HepG2 (cell line): ENCODE data around the gene TRAK1. TPM values are rescaled to one million over a fixed set of nuclear protein-coding genes. Genes with fewer than 3 reads are reported as not detected.

Experiments
- BCL6 ChIP-seq: IDR thresholded peaks from 2 replicates; pipeline ENCODE4 v1.6.1; 2016; ENCODE audit warnings: missing genetic modification reagents, missing compliant biosample characterization
- ERF ChIP-seq: IDR thresholded peaks from 2 replicates; pipeline ENCODE4 v1.6.1; 2018; ENCODE audit warnings: missing biosample characterization, missing genetic modification reagents
- HMG20A ChIP-seq: IDR thresholded peaks from 2 replicates; pipeline ENCODE4 v1.6.1; 2016; ENCODE audit warnings: borderline replicate concordance
- HMG20B ChIP-seq: conservative IDR thresholded peaks from 2 replicates; pipeline ENCODE4 v1.6.1; 2016; ENCODE audit warnings: missing genetic modification reagents, missing compliant biosample characterization
- HNF1B ChIP-seq: sonication (generic); formaldehyde crosslinking; IDR thresholded peaks from 2 replicates; pipeline ENCODE4 v1.5.1; 2020; ENCODE audit warnings: mild to moderate bottlenecking, moderate library complexity, missing genetic modification reagents
- KLF13 ChIP-seq: sonication (generic); formaldehyde crosslinking; IDR thresholded peaks from 2 replicates; pipeline ENCODE4 v1.4.0; 2020; ENCODE audit warnings: mild to moderate bottlenecking, missing genetic modification reagents
- PLSCR1 ChIP-seq: sonication (generic); formaldehyde crosslinking; IDR thresholded peaks from 2 replicates; pipeline ENCODE4 v1.5.0; 2020; ENCODE audit warnings: missing genetic modification reagents, mild to moderate bottlenecking, borderline replicate concordance
- YY1 ChIP-seq: IDR thresholded peaks from 2 replicates; pipeline ENCODE4 v1.6.1; 2011; ENCODE audit warnings: low read length, low read depth, moderate library complexity, mild to moderate bottlenecking; ENCODE audit not compliant: insufficient read depth, insufficient replicate concordance
- ZBTB10 ChIP-seq: sonication (generic); formaldehyde crosslinking; IDR thresholded peaks from 2 replicates; pipeline ENCODE4 v1.4.0; 2020; ENCODE audit warnings: missing genetic modification reagents, borderline replicate concordance
- ZFP62 ChIP-seq: sonication (generic); formaldehyde crosslinking; IDR thresholded peaks from 2 replicates; pipeline ENCODE4 v1.4.0; 2020; ENCODE audit warnings: missing genetic modification reagents
- ZFX ChIP-seq: sonication (generic); formaldehyde crosslinking; IDR thresholded peaks from 2 replicates; pipeline ENCODE4 v1.4.0; 2020; ENCODE audit warnings: mild to moderate bottlenecking, low read depth, missing genetic modification reagents, moderate library complexity
- ZNF232 ChIP-seq: sonication (generic); formaldehyde crosslinking; IDR thresholded peaks from 2 replicates; pipeline ENCODE4 v1.4.0; 2020; ENCODE audit warnings: missing genetic modification reagents, borderline replicate concordance
- ZNF275 ChIP-seq: sonication (generic); formaldehyde crosslinking; IDR thresholded peaks from 2 replicates; pipeline ENCODE4 v1.8.0; 2022; ENCODE audit warnings: missing genetic modification reagents, mild to moderate bottlenecking, inconsistent platforms, borderline replicate concordance
- ZNF367 ChIP-seq: sonication (generic); formaldehyde crosslinking; IDR thresholded peaks from 2 replicates; pipeline ENCODE4 v1.4.0; 2020; ENCODE audit warnings: missing genetic modification reagents, borderline replicate concordance
- ZNF430 ChIP-seq: sonication (generic); formaldehyde crosslinking; IDR thresholded peaks from 2 replicates; pipeline ENCODE4 v1.9.0; 2021; ENCODE audit warnings: mild to moderate bottlenecking, missing genetic modification reagents
- ZNF550 ChIP-seq: sonication (generic); formaldehyde crosslinking; IDR thresholded peaks from 2 replicates; pipeline ENCODE4 v1.4.0; 2020; ENCODE audit warnings: mild to moderate bottlenecking, missing genetic modification reagents, borderline replicate concordance
- polyA plus RNA-seq, 8 experiments: library from polyadenylated mRNA; depleted of rRNA in 3 of 8; stranded (reverse) in 7 of 8; unstranded in 1 of 8; fragments of >200 nt; fragmentation: Illumina TruSeq in 4 of 8; extraction: Trizol in 4 of 8; gene quantifications; 2 replicates each; pipeline versions ENCODE4 v1.2.1 to v1.2.3, GENCODE V29; 2011 to 2016; ENCODE audit warnings: low read depth in 4 of 8, missing spikeins in 1 of 8, mixed read lengths in 1 of 8; ENCODE audit not compliant: insufficient read depth in 1 of 8
- total RNA-seq, 5 experiments: library from RNA; depleted of rRNA; stranded (reverse); fragments of >200 nt; fragmentation: Illumina TruSeq; extraction: Trizol; gene quantifications; 2 replicates each; pipeline ENCODE4 v1.2.3, GENCODE V29; 2016; ENCODE audit warnings: low read depth in 1 of 5
- TF ChIP-seq, protein P1 (sequence below): sonication (generic); formaldehyde crosslinking; IDR thresholded peaks from 2 replicates; pipeline ENCODE4 v1.4.0; 2020; ENCODE audit warnings: mild to moderate bottlenecking, missing genetic modification reagents
- TF ChIP-seq, protein P2 (sequence below), 2 experiments: sonication (generic) in 1 of 2; formaldehyde crosslinking in 1 of 2; IDR thresholded peaks; 2 replicates each; pipeline versions ENCODE4 v1.4.0 to v1.6.1; 2018 to 2020; ENCODE audit warnings: missing genetic modification reagents in 2 of 2, borderline replicate concordance in 1 of 2, low read depth in 1 of 2, mild to moderate bottlenecking in 1 of 2, missing biosample characterization in 1 of 2
- TF ChIP-seq, protein P3 (sequence below): IDR thresholded peaks from 2 replicates; pipeline ENCODE4 v1.6.1; 2012; ENCODE audit warnings: inconsistent platforms

Gene TRAK1
- total and polyA plus RNA-seq, 2 of the 13 experiments (the other 11 are each of a cell fraction or from before 2014, with no cell fraction given): 20.5 to 46.6 TPM

DNA sequence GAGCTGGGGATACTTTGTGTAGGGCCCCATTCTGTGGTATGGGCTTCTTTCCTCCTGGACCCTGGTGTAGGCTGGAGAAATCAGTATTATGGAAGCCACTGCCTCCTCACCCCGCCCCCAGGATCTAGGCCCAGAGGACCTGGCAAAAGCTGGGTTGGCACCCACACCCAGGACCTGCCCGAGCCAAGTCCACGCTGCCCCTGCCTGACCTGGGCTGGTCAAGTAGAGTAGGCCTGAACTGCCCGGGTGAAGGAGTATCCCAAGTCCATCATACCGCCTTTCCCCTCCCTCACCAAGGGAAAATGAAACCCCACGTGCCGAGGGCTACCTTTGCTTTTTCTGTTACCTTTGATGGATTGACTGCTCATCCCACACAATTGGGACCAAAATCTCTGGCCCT is 37.7 kb upstream of the TRAK1 start (continued):
- TF ChIP-seq, protein P1, sequence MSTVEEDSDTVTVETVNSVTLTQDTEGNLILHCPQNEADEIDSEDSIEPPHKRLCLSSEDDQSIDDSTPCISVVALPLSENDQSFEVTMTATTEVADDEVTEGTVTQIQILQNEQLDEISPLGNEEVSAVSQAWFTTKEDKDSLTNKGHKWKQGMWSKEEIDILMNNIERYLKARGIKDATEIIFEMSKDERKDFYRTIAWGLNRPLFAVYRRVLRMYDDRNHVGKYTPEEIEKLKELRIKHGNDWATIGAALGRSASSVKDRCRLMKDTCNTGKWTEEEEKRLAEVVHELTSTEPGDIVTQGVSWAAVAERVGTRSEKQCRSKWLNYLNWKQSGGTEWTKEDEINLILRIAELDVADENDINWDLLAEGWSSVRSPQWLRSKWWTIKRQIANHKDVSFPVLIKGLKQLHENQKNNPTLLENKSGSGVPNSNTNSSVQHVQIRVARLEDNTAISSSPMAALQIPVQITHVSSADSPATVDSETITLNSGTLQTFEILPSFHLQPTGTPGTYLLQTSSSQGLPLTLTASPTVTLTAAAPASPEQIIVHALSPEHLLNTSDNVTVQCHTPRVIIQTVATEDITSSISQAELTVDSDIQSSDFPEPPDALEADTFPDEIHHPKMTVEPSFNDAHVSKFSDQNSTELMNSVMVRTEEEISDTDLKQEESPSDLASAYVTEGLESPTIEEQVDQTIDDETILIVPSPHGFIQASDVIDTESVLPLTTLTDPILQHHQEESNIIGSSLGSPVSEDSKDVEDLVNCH (CRISPR knock-in tag): no peak
- TF ChIP-seq ZFP62 (CRISPR knock-in tag) (no peak), ZNF232 (no peak), YY1 (no peak), ZNF550 (CRISPR knock-in tag) (no peak), ERF (no peak), ZNF275 (CRISPR knock-in tag) (no peak), KLF13 (CRISPR knock-in tag) (no peak), HMG20B (CRISPR knock-in tag) (no peak), HNF1B (CRISPR knock-in tag) (no peak), ZBTB10 (CRISPR knock-in tag) (no peak), ZNF367 (CRISPR knock-in tag) (no peak), ZNF430 (no peak), HMG20A (CRISPR knock-in tag) (0 out of 2 replicates have a peak, but pooled peaks have one; percentile 20), PLSCR1 (CRISPR knock-in tag) (no peak), BCL6 (CRISPR knock-in tag) (no peak), ZFX (peak; percentile 65)
- TF ChIP-seq, protein P2, sequence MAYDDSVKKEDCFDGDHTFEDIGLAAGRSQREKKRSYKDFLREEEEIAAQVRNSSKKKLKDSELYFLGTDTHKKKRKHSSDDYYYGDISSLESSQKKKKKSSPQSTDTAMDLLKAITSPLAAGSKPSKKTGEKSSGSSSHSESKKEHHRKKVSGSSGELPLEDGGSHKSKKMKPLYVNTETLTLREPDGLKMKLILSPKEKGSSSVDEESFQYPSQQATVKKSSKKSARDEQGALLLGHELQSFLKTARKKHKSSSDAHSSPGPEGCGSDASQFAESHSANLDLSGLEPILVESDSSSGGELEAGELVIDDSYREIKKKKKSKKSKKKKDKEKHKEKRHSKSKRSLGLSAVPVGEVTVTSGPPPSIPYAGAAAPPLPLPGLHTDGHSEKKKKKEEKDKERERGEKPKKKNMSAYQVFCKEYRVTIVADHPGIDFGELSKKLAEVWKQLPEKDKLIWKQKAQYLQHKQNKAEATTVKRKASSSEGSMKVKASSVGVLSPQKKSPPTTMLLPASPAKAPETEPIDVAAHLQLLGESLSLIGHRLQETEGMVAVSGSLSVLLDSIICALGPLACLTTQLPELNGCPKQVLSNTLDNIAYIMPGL (CRISPR knock-in tag; IDR thresholded peaks at IDR 0.05; ENCODE audit: borderline replicate concordance in 1 of 2, low read depth in 1 of 2): no peak
- TF ChIP-seq, protein P3, sequence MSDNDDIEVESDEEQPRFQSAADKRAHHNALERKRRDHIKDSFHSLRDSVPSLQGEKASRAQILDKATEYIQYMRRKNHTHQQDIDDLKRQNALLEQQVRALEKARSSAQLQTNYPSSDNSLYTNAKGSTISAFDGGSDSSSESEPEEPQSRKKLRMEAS: no peak; the same call in none of the 2 replicates
